A673 (cell line): ENCODE results near the gene ITPR1. TPM values are rescaled to one million over a fixed set of nuclear protein-coding genes. Genes with fewer than 3 reads are reported as not detected.

Source experiments
- BruUV-seq: library from RNA; stranded (reverse); fragments of 400-500 nt; replicated peaks from 2 replicates; lab custom pipeline; 2021; lab: Mats Ljungman, UMichigan
- CTCF ChIA-PET: fragments of 300-600 bp; sonication (Branson Sonifier 250); formaldehyde crosslinking; loops from one replicate; lab custom pipeline; 2022; ENCODE audit warnings: antibody characterized with exemption; lab: Charles Lee
- POLR2A ChIA-PET: fragments of 300-600 bp; sonication (Branson Sonifier 250); formaldehyde crosslinking; loops from one replicate; lab custom pipeline; 2022; ENCODE audit warnings: antibody characterized with exemption; ENCODE audit not compliant: low non-redundant PET; lab: Charles Lee
- DNase-seq: peaks from one replicate; pipeline ENCODE4 v3.0.0-alpha.2; 2015; ENCODE audit warnings: low spot score
- H3K27ac ChIP-seq: fragments of 200-600 bp; sonication (generic); 2 replicates; pipeline ENCODE4 v1.5.1; 2016; ENCODE audit warnings: mixed run types, low read depth, mild to moderate bottlenecking, mixed read lengths, antibody characterized with exemption, low read length; ENCODE audit not compliant: poor library complexity, severe bottlenecking
- H3K27me3 ChIP-seq: fragments of 200-600 bp; sonication (generic); replicated peaks from 2 replicates; pipeline ENCODE4 v1.6.1; 2017; ENCODE audit warnings: mixed run types, low read depth, mild to moderate bottlenecking, mixed read lengths, antibody characterized with exemption, low read length; ENCODE audit not compliant: insufficient read depth, poor library complexity
- H3K36me3 ChIP-seq: fragments of 200-600 bp; sonication (generic); 2 replicates; pipeline ENCODE4 v1.6.1; 2016; ENCODE audit warnings: mixed run types, mild to moderate bottlenecking, mixed read lengths, antibody characterized with exemption, low read length; ENCODE audit not compliant: insufficient read depth, poor library complexity, severe bottlenecking
- H3K4me1 ChIP-seq: fragments of 200-600 bp; sonication (generic); 2 replicates; pipeline ENCODE4 v1.6.1; 2017; ENCODE audit warnings: mixed run types, mild to moderate bottlenecking, mixed read lengths, antibody characterized with exemption, low read length; ENCODE audit not compliant: insufficient read depth, poor library complexity, severe bottlenecking
- H3K4me3 ChIP-seq: fragments of 200-600 bp; sonication (generic); 2 replicates; pipeline ENCODE4 v1.5.1; 2016; ENCODE audit warnings: low read depth, mixed run types, mild to moderate bottlenecking, mixed read lengths, low read length; ENCODE audit not compliant: poor library complexity, severe bottlenecking
- H3K9me3 ChIP-seq: fragments of 200-600 bp; sonication (generic); 2 replicates; pipeline ENCODE4 v1.6.1; 2016; ENCODE audit warnings: mixed run types, low read depth, mild to moderate bottlenecking, mixed read lengths, antibody characterized with exemption, low read length; ENCODE audit not compliant: poor library complexity, severe bottlenecking
- CTCF ChIP-seq: fragments of 300-800, 200-600 bp; sonication (generic); conservative IDR thresholded peaks from 2 replicates; pipeline ENCODE4 v1.5.1; 2017; ENCODE audit warnings: low read depth, mild to moderate bottlenecking, antibody characterized with exemption, low read length, moderate library complexity, mixed read lengths
- EZH2 ChIP-seq: fragments of 200-600 bp; sonication (generic); IDR thresholded peaks from 2 replicates; pipeline ENCODE4 v1.6.1; 2017; ENCODE audit warnings: borderline replicate concordance, low read depth, mild to moderate bottlenecking, mixed read lengths, antibody characterized with exemption, low read length; ENCODE audit not compliant: poor library complexity, severe bottlenecking
- intact Hi-C: fragments of 100-400 bp; cut with micrococcal nuclease; formaldehyde crosslinking; loops from one replicate; pipeline ENCODE4 v1.10.0; 2022; ENCODE audit not compliant: unreplicated experiment
- total RNA-seq: library from RNA; stranded (reverse); gene quantifications from 2 replicates; pipeline ENCODE4 v1.2.3, GENCODE V29; 2021

ITPR1 gene
- total RNA-seq, 1 experiment from 2014 or later = 8.6 TPM

GRCh38 chr3:4460334-4460733 lies 32.8 kb upstream of the ITPR1 start:
- Histone ChIP-seq H3K27ac (no peak overlapping the region), H3K9me3 (no peaks in the 10 kb centered on the region), H3K27me3 (no peaks in the 10 kb centered on the region), H3K36me3 (no peaks in the 10 kb centered on the region), H3K4me1 (no peaks in the 10 kb centered on the region), H3K4me3 (no peak overlapping the region)
- ChIA-PET CTCF (no interaction called here), POLR2A (no interaction called here)
- intact Hi-C loops = no loop called here
- BruUV-seq = no TSS peak
- TF ChIP-seq CTCF (no peak), EZH2 (no peak)
- no peak for DNase-seq

GRCh38 chr3:4461468-4462090 lies 31.6 kb upstream of the ITPR1 start:
- H3K27me3 ChIP-seq = no peaks in the 10 kb centered on the region
- H3K4me1 ChIP-seq = no peaks in the 10 kb centered on the region
- TF ChIP-seq CTCF (no peak), EZH2 (no peak)
- POLR2A ChIA-PET = no interaction called here
- no peak for DNase-seq
- CTCF ChIA-PET = no interaction called here
- H3K4me3 ChIP-seq = no peak overlapping the region
- no peak overlapping the region for H3K27ac ChIP-seq
- intact Hi-C loops = no loop called here
- no TSS peak for BruUV-seq
- H3K36me3 ChIP-seq = no peaks in the 10 kb centered on the region
- no peaks in the 10 kb centered on the region for H3K9me3 ChIP-seq

- DNase-seq = no peak
- H3K36me3 ChIP-seq = no peaks in the 10 kb centered on the region
- no peak overlapping the region for H3K27ac ChIP-seq
- CTCF ChIA-PET = no interaction called here
- H3K9me3 ChIP-seq = no peaks in the 10 kb centered on the region
- no TSS peak for BruUV-seq
- H3K4me3 ChIP-seq = no peak overlapping the region
- intact Hi-C loops = no loop called here
- H3K4me1 ChIP-seq = no peaks in the 10 kb centered on the region
- H3K27me3 ChIP-seq = no peaks in the 10 kb centered on the region
- POLR2A ChIA-PET = no interaction called here
- TF ChIP-seq CTCF = no peak
- TF ChIP-seq EZH2 = no peak
These were observed 30.6 kb upstream of the ITPR1 start for GRCh38 chr3:4462369-4463040.
